Measurements from ENCODE around the gene SCYGR3. TPM values are rescaled to one million over a fixed set of nuclear protein-coding genes. Genes with fewer than 3 reads are reported as not detected.

SCYGR3 gene
- total and polyA plus RNA-seq, 2 of the 8 experiments (the other 6 are each of a cell fraction or from before 2014, with no cell fraction given), result not detected

DNA sequence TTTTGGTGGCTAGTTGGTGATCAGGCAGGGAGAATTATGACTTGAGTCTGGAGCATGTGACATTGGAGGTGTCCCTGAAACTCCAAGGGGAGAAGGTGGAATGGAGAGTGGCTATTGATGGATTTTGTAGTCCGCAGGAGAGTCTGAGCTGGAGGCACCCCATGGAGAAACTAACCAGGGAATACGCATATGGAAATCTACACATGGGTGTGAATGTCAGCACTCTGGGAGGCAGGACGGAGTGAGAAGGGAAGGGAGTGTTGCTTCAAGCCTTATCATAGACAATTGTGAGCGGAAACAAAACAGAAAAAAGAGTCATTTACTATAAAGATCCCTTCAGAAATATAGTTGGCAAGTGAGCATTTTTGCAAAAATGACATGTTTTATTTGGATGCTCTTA, 2.0 kb upstream of the SCYGR3 start:
- 54% methylated on average over 4 of the region's 4 CpGs; no CpG with 5 or more reads in 1 of the 2 experiments for WGBS, 2 experiments (ENCODE audit: extremely low coverage in 1 of 2, insufficient coverage in 1 of 2, insufficient read length in 1 of 2, insufficient replicate concordance in 2 of 2, low coverage in 1 of 2, low lambda C conversion rate in 2 of 2, missing lambda C conversion rate in 1 of 2)
- no peak for FAIRE-seq
- no peak for TF ChIP-seq EZH2 (IDR thresholded peaks at IDR 0.05; ENCODE audit: low read depth, low read length, severe bottlenecking)
- TF ChIP-seq GTF2F1 (IDR thresholded peaks at IDR 0.05; ENCODE audit: borderline replicate concordance, low read depth, low read length), result no peak
- no peak for TF ChIP-seq POU5F1 (IDR thresholded peaks at IDR 0.05; ENCODE audit: low read depth, low read length)
- TF ChIP-seq HDAC2 (IDR thresholded peaks at IDR 0.05; ENCODE audit: borderline replicate concordance in 1 of 2, low read depth in 2 of 2, low read length in 2 of 2), result no peak

More for the DNA sequence above, 2.0 kb upstream of the SCYGR3 start:
- Histone ChIP-seq H2BK20ac (ENCODE audit: low read length) (no peak overlapping the region), H3K9me3 (ENCODE audit: insufficient read depth in 2 of 2, low read depth in 1 of 2, low read length in 1 of 2) (no peaks in the 10 kb centered on the region), H3K18ac (ENCODE audit: extremely low read depth, low read length) (no peak overlapping the region), H2BK120ac (replicated peaks; ENCODE audit: low read depth, low read length) (no peak overlapping the region), H3K4ac (replicated peaks; ENCODE audit: insufficient read length, low read depth, low read length) (no peak overlapping the region), H2BK5ac (ENCODE audit: low read depth, low read length) (no peak overlapping the region), H3K14ac (ENCODE audit: insufficient read length) (no peak overlapping the region), H2AFZ (ENCODE audit: low read length) (no peak overlapping the region), H3K4me2 (ENCODE audit: insufficient read depth in 1 of 2, low read depth in 2 of 2, low read length in 2 of 2) (no peak overlapping the region), H3K36me3 (ENCODE audit: control insufficient read depth in 2 of 4, insufficient read depth in 4 of 4, low read length in 3 of 4) (no peaks in the 10 kb centered on the region), H2AK5ac (ENCODE audit: low read depth, low read length) (no peak overlapping the region), H3K79me1 (ENCODE audit: low read depth, low read length) (no peaks in the 10 kb centered on the region), H4K5ac (ENCODE audit: insufficient read length, low read depth, low read length) (no peak overlapping the region), H2BK12ac (ENCODE audit: low read depth, low read length) (no peak overlapping the region), H2BK15ac (ENCODE audit: low read length) (no peak overlapping the region), H3K56ac (replicated peaks; ENCODE audit: insufficient read length, low read depth, low read length) (no peak overlapping the region), H3K23ac (ENCODE audit: insufficient read length) (no peak overlapping the region), H3K9ac (replicated peaks in 1 of 4; ENCODE audit: extremely low read depth in 1 of 4, low read depth in 3 of 4, low read length in 3 of 4) (no peak overlapping the region), H3K27me3 (replicated peaks in 1 of 4; ENCODE audit: control insufficient read depth in 3 of 4, extremely low read depth in 1 of 4, insufficient read depth in 3 of 4, low read length in 3 of 4) (no peaks in the 10 kb centered on the region), H4K91ac (replicated peaks; ENCODE audit: insufficient read length, low read length) (no peak overlapping the region), H3K4me3 (ENCODE audit: extremely low read depth in 1 of 4, insufficient read depth in 2 of 4, low read depth in 3 of 4, low read length in 4 of 4) (no peak overlapping the region), H3K4me1 (replicated peaks in 1 of 4; ENCODE audit: control insufficient read depth in 3 of 4, insufficient read depth in 4 of 4, low read length in 3 of 4) (peaks cover 0 to 7% (median 3%) of the 10 kb centered on the region in 4 experiments; a peak in 2 of 7 replicates), H4K20me1 (replicated peaks in 1 of 2; ENCODE audit: control insufficient read depth in 1 of 2, insufficient read depth in 2 of 2, low read length in 2 of 2) (no peaks in the 10 kb centered on the region), H4K8ac (ENCODE audit: extremely low read depth, insufficient read depth, low read length) (no peak overlapping the region), H3K79me2 (ENCODE audit: control insufficient read depth in 1 of 2, insufficient read depth in 2 of 2, low read length in 2 of 2) (no peaks in the 10 kb centered on the region), H3K23me2 (ENCODE audit: low read depth, low read length) (0 out of 2 replicates have a peak, but pooled peaks cover 3% of the 10 kb centered on the region), H3K27ac (ENCODE audit: low read depth, low read length) (no peak overlapping the region)
- CTCF ChIA-PET (ENCODE audit: partially characterized antibody), result interaction anchor here (0.9 to 1.5 kb wide), 4 partner anchors 10 to 156 kb away, joined by 3 read pairs; no protein-coding TSS in a partner anchor
- DNase-seq (ENCODE audit: low read depth in 1 of 2, low spot score in 2 of 2), result no peak
- POLR2A ChIA-PET (ENCODE audit: partially characterized antibody), result interaction anchor here (0.6 kb wide), 1 partner anchor 205 kb away, joined by 3 read pairs; no protein-coding TSS in a partner anchor
